Measurements from ENCODE around the gene RERGL.
"Not testable (repeated sequence)": the region's sequence is repeated elsewhere in the genome, so short reads cannot be mapped to it uniquely, and the experiment has no call there.

The RERGL gene

GRCh38 chr12:18090093-18090492 lies at the start of gene RERGL:
Gene RERGL (minus strand): TSS chr12:18090193. CDS start chr12:18090140, 53 bp downstream.
- DNase-seq, result no peak

GRCh38 chr12:18139254-18139653 lies 49.3 kb upstream of the RERGL start:
- no peak for DNase-seq

GRCh38 chr12:18135509-18135908 lies 45.5 kb upstream of the RERGL start:
- DNase-seq, result no peak

- no peak for DNase-seq
Observed at GRCh38 chr12:18135086-18135485, 45.1 kb upstream of the RERGL start.

- DNase-seq, result no peak
Observed at GRCh38 chr12:18130851-18131250, 40.9 kb upstream of the RERGL start.

GRCh38 chr12:18123707-18124106 lies 33.7 kb upstream of the RERGL start:
- no peak for DNase-seq

- DNase-seq, result no peak
Observed at GRCh38 chr12:18120899-18121298, 30.9 kb upstream of the RERGL start.

- DNase-seq, result no peak
Observed at GRCh38 chr12:18108611-18109010, 18.6 kb upstream of the RERGL start.

GRCh38 chr12:18103624-18104023 lies 13.6 kb upstream of the RERGL start:
- no peak for DNase-seq

- no peak for DNase-seq
Observed at GRCh38 chr12:18101043-18101442, 11.1 kb upstream of the RERGL start.

- no peak for DNase-seq
Observed at GRCh38 chr12:18084080-18084479, 5.9 kb downstream of the RERGL start.

- DNase-seq, result no peak
Observed at GRCh38 chr12:18079541-18080246, 10.3 kb downstream of the RERGL start.

GRCh38 chr12:18074001-18074400 lies 16.0 kb downstream of the RERGL start:
- DNase-seq, result no peak

- no peak for DNase-seq
Observed at GRCh38 chr12:18072723-18073122, 17.3 kb downstream of the RERGL start.

- DNase-seq, result no peak
Observed at GRCh38 chr12:18071336-18071735, 18.7 kb downstream of the RERGL start.

- DNase-seq, result no peak
Observed at GRCh38 chr12:18068355-18068754, 21.6 kb downstream of the RERGL start.

- no peak for DNase-seq
Observed at GRCh38 chr12:18066666-18067065, 23.3 kb downstream of the RERGL start.

- not testable (repeated sequence) for DNase-seq
Observed at GRCh38 chr12:18062867-18063266, 27.1 kb downstream of the RERGL start.

GRCh38 chr12:18057051-18057450 lies 32.9 kb downstream of the RERGL start:
- no peak for DNase-seq

- DNase-seq, result no peak
Observed at GRCh38 chr12:18054925-18055619, 34.9 kb downstream of the RERGL start.

- DNase-seq, result no peak
Observed at GRCh38 chr12:18045446-18045992, 44.5 kb downstream of the RERGL start.

GRCh38 chr12:18040060-18040742 lies 49.8 kb downstream of the RERGL start:
- DNase-seq, result not testable (repeated sequence)

Measured in stimulated activated CD4-positive, alpha-beta T cell treated with anti-CD3 and anti-CD28 coated beads, Interleukin-4, amount 100 ng/mL, for 24 hours (primary cell).